SU-DHL-6 (cell line): ENCODE data around the gene EDDM13.
"Not testable (repeated sequence)": the region's sequence is repeated elsewhere in the genome, so short reads cannot be mapped to it uniquely, and the experiment has no call there.

ENCODE experiments used
- H2AFZ ChIP-seq: fragments of 200-600 bp; sonication (generic); 2 replicates; pipeline ENCODE4 v1.6.1; 2014; ENCODE audit warnings: low read depth, mild to moderate bottlenecking, moderate library complexity, mixed read lengths, antibody characterized with exemption, low read length; ENCODE audit not compliant: severe bottlenecking
- H3F3A ChIP-seq: fragments of 200-600 bp; shearing (Covaris generic); 2 replicates; pipeline ENCODE4 v1.6.0; 2016; ENCODE audit warnings: antibody characterized with exemption, mild to moderate bottlenecking; ENCODE audit not compliant: insufficient read depth
- H3K27ac ChIP-seq: fragments of 200-600 bp; sonication (generic); 2 replicates; pipeline ENCODE4 v1.5.1; 2016; ENCODE audit warnings: low read depth, mild to moderate bottlenecking, low read length, moderate library complexity, mixed read lengths
- H3K27me3 ChIP-seq: fragments of 200-600 bp; sonication (generic), shearing (Covaris generic); 2 replicates; pipeline ENCODE4 v1.6.0; 2014; ENCODE audit warnings: mild to moderate bottlenecking, low read length
- H3K36me3 ChIP-seq: fragments of 200-600 bp; sonication (generic); 2 replicates; pipeline ENCODE4 v1.6.1; 2014; ENCODE audit warnings: mild to moderate bottlenecking, low read length, mixed read lengths
- H3K4me2 ChIP-seq: fragments of 300-600, 200-600 bp; shearing (Covaris generic), sonication (generic); 2 replicates; pipeline ENCODE4 v1.6.0; 2014; ENCODE audit warnings: low read length, low read depth, mild to moderate bottlenecking; ENCODE audit not compliant: poor library complexity, severe bottlenecking
- H3K4me3 ChIP-seq: fragments of 200-600 bp; sonication (generic); 2 replicates; pipeline ENCODE4 v1.5.1; 2014; ENCODE audit warnings: antibody characterized with exemption, low read length, mild to moderate bottlenecking, mixed read lengths; ENCODE audit not compliant: insufficient read depth, poor library complexity, severe bottlenecking
- H3K79me2 ChIP-seq: fragments of 200-600 bp; sonication (generic); 2 replicates; pipeline ENCODE4 v1.6.1; 2014; ENCODE audit warnings: mild to moderate bottlenecking, low read length, moderate library complexity; ENCODE audit not compliant: insufficient read depth
- H3K9ac ChIP-seq: fragments of 200-600 bp; sonication (generic); 2 replicates; pipeline ENCODE4 v1.7.0; 2014; ENCODE audit warnings: mild to moderate bottlenecking, low read length
- H3K9me2 ChIP-seq: fragments of 200-600 bp; sonication (generic); replicated peaks from 2 replicates; pipeline ENCODE4 v1.6.1; 2014; ENCODE audit warnings: low read length; ENCODE audit not compliant: insufficient read depth
- H3K9me3 ChIP-seq: fragments of 200-600 bp; sonication (generic); 2 replicates; pipeline ENCODE4 v1.6.1; 2014; ENCODE audit warnings: low read length, mixed read lengths; ENCODE audit not compliant: insufficient read depth
- H4K20me1 ChIP-seq: fragments of 200-600 bp; sonication (generic); 2 replicates; pipeline ENCODE4 v1.6.1; 2014; ENCODE audit warnings: low read depth, mild to moderate bottlenecking, antibody characterized with exemption, low read length, moderate library complexity, mixed read lengths
- EZH2phosphoT487 ChIP-seq: fragments of 200-600 bp; sonication (generic), shearing (Covaris generic); conservative IDR thresholded peaks from 2 replicates; pipeline ENCODE4 v1.6.1; 2018; ENCODE audit warnings: mild to moderate bottlenecking, antibody characterized with exemption, low read length, moderate library complexity, mixed read lengths
- TF ChIP-seq, protein P1 (sequence below): fragments of 200-600 bp; sonication (generic); IDR thresholded peaks from one replicate; pipeline ENCODE4 v1.5.1; 2017; ENCODE audit warnings: antibody characterized with exemption, mild to moderate bottlenecking, low read length, moderate library complexity; ENCODE audit not compliant: insufficient read depth, poor library complexity, severe bottlenecking

The EDDM13 gene

DNA sequence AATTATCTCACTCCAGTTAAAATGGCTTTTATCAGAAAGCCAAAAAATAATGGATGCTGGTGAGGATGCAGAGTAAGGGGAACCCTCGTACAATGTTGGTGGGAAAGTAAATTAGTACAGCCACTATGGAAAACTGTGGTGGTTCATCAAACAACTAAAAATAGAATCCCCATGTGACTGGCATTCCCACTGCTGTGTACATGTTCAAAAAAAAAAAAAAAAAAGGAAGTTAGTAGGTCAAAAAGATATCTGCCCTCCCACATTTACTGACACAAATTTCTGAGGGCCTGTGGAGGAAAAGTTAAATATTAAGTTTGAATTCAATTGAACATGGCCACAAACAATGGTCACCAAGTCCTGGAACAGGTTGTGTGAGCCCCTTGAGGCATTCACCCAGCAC, 51.9 kb downstream of the EDDM13 start:
- H3K27ac ChIP-seq: no peak overlapping the region
- H2AFZ ChIP-seq: no peak overlapping the region
- H3F3A ChIP-seq: no peaks in the 10 kb centered on the region
- no peaks in the 10 kb centered on the region for H3K36me3 ChIP-seq
- H4K20me1 ChIP-seq: no peaks in the 10 kb centered on the region
- no peaks in the 10 kb centered on the region for H3K27me3 ChIP-seq
- no peak for TF ChIP-seq EZH2phosphoT487
- TF ChIP-seq, protein P1, sequence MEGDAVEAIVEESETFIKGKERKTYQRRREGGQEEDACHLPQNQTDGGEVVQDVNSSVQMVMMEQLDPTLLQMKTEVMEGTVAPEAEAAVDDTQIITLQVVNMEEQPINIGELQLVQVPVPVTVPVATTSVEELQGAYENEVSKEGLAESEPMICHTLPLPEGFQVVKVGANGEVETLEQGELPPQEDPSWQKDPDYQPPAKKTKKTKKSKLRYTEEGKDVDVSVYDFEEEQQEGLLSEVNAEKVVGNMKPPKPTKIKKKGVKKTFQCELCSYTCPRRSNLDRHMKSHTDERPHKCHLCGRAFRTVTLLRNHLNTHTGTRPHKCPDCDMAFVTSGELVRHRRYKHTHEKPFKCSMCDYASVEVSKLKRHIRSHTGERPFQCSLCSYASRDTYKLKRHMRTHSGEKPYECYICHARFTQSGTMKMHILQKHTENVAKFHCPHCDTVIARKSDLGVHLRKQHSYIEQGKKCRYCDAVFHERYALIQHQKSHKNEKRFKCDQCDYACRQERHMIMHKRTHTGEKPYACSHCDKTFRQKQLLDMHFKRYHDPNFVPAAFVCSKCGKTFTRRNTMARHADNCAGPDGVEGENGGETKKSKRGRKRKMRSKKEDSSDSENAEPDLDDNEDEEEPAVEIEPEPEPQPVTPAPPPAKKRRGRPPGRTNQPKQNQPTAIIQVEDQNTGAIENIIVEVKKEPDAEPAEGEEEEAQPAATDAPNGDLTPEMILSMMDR: no peak
- H3K9ac ChIP-seq: no peak overlapping the region
- no peaks in the 10 kb centered on the region for H3K9me2 ChIP-seq
- H3K79me2 ChIP-seq: no peaks in the 10 kb centered on the region
- H3K4me2 ChIP-seq: no peak overlapping the region
- H3K9me3 ChIP-seq: no peaks in the 10 kb centered on the region
- H3K4me3 ChIP-seq: no peak overlapping the region

- H3K9me2 ChIP-seq: no peaks in the 10 kb centered on the region
- no peak overlapping the region for H3K4me3 ChIP-seq
- H3K4me2 ChIP-seq: no peak overlapping the region
- no peaks in the 10 kb centered on the region for H3K36me3 ChIP-seq
- TF ChIP-seq, protein P1: no peak
- no peak for TF ChIP-seq EZH2phosphoT487
- no peaks in the 10 kb centered on the region for H3K27me3 ChIP-seq
- H4K20me1 ChIP-seq: no peaks in the 10 kb centered on the region
- H3F3A ChIP-seq: no peaks in the 10 kb centered on the region
- no peak overlapping the region for H3K27ac ChIP-seq
- H3K79me2 ChIP-seq: no peaks in the 10 kb centered on the region
- H2AFZ ChIP-seq: no peak overlapping the region
- H3K9me3 ChIP-seq: no peaks in the 10 kb centered on the region
- H3K9ac ChIP-seq: no peak overlapping the region
These were observed 60.1 kb downstream of the EDDM13 start for GRCh38 chr19:56332695-56333094.

- Histone ChIP-seq H3K36me3 (no peaks in the 10 kb centered on the region), H3K9me3 (no peaks in the 10 kb centered on the region), H3K79me2 (no peaks in the 10 kb centered on the region), H3K4me2 (no peak overlapping the region), H2AFZ (no peak overlapping the region), H3K4me3 (no peak overlapping the region), H3F3A (no peaks in the 10 kb centered on the region), H4K20me1 (no peaks in the 10 kb centered on the region), H3K9me2 (no peaks in the 10 kb centered on the region), H3K27me3 (no peaks in the 10 kb centered on the region), H3K9ac (no peak overlapping the region), H3K27ac (no peak overlapping the region)
- TF ChIP-seq EZH2phosphoT487: no peak
- TF ChIP-seq, protein P1: peak; percentile 86
These were observed 61.0 kb downstream of the EDDM13 start for GRCh38 chr19:56333506-56333905.

GRCh38 chr19:56335371-56335770, 62.8 kb downstream of the EDDM13 start:
- H3K4me3 ChIP-seq, H3K36me3 ChIP-seq, H3F3A ChIP-seq, H3K79me2 ChIP-seq, H3K4me2 ChIP-seq, H4K20me1 ChIP-seq, H3K9me3 ChIP-seq, H3K9me2 ChIP-seq, H3K27me3 ChIP-seq, H2AFZ ChIP-seq, H3K9ac ChIP-seq, H3K27ac ChIP-seq: not testable (repeated sequence)

DNA sequence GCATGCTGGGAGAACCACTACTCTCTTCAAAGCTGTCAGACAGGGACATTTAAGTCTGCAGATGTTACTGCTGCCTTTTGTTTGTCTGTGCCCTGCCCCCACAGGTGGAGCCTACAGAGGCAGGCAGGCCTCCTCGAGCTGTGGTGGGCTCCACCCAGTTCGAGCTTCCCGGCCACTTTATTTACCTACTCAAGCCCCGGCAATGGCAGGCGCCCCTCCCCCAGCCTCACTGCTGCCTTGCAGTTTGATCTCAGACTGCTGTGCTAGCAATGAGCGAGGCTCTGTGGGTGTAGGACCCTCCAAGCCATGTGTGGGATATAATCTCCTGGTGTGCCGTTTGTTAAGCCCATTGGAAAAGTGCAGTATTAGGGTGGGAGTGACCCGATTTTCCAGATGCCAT, 64.5 kb downstream of the EDDM13 start:
- not testable (repeated sequence) for H3K9me3 ChIP-seq, H4K20me1 ChIP-seq, H3F3A ChIP-seq, H3K4me3 ChIP-seq, H3K9ac ChIP-seq, H3K9me2 ChIP-seq, H3K27me3 ChIP-seq, H3K36me3 ChIP-seq, H3K4me2 ChIP-seq, H2AFZ ChIP-seq, H3K79me2 ChIP-seq, H3K27ac ChIP-seq

- not testable (repeated sequence) for H3K9ac ChIP-seq, H3K9me2 ChIP-seq, H3K79me2 ChIP-seq, H4K20me1 ChIP-seq, H3K27ac ChIP-seq, H3K4me2 ChIP-seq, H3K36me3 ChIP-seq, H3K27me3 ChIP-seq, H3F3A ChIP-seq, H2AFZ ChIP-seq, H3K4me3 ChIP-seq
- peaks cover 18% of the 10 kb centered on the region for H3K9me3 ChIP-seq
These were observed 66.5 kb downstream of the EDDM13 start for GRCh38 chr19:56339031-56339430.
